ENCODE measurements around the gene ZNF213. TPM values are rescaled to one million over a fixed set of nuclear protein-coding genes. Genes with fewer than 3 reads are reported as not detected.

Gene ZNF213
- polyA plus RNA-seq, 3 donors = 1.5 to 2.6 (median 1.8) TPM

DNA sequence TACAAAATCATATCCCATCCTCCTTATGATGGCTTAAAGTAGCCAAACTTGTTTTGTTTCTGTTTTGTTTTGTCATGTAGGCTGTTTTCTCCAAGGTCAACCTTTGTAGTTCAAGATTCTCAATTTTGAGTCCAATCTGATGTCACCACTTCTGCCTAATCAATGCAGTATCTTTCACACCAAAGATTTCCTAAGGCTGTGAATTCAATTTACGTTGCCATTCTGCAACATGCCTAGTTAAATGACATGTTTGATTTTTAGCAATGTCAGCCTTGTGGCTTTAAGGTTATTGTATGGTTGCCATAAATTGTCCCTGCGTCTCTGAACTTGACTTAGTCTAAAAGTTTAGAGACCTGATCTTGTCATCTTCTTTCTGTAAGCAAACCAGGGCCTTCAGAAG is 20.4 kb downstream of the ZNF213 start:
- no peak overlapping the region for H3K9ac ChIP-seq (ENCODE audit: insufficient read depth, low read length, poor library complexity, severe bottlenecking)
- no peaks in the 10 kb centered on the region for H3K9me3 ChIP-seq (replicated peaks in 1 of 2; ENCODE audit: control insufficient read depth in 1 of 2, insufficient read depth in 1 of 2, low read length in 2 of 2)
- H3K4me2 ChIP-seq (replicated peaks; ENCODE audit: extremely low read depth, low read length, poor library complexity, severe bottlenecking) = no peak overlapping the region
- H3K36me3 ChIP-seq (replicated peaks in 1 of 2; ENCODE audit: control insufficient read depth in 1 of 2, insufficient read depth in 2 of 2, low read length in 2 of 2) = no peaks in the 10 kb centered on the region
- TF ChIP-seq, protein P1, sequence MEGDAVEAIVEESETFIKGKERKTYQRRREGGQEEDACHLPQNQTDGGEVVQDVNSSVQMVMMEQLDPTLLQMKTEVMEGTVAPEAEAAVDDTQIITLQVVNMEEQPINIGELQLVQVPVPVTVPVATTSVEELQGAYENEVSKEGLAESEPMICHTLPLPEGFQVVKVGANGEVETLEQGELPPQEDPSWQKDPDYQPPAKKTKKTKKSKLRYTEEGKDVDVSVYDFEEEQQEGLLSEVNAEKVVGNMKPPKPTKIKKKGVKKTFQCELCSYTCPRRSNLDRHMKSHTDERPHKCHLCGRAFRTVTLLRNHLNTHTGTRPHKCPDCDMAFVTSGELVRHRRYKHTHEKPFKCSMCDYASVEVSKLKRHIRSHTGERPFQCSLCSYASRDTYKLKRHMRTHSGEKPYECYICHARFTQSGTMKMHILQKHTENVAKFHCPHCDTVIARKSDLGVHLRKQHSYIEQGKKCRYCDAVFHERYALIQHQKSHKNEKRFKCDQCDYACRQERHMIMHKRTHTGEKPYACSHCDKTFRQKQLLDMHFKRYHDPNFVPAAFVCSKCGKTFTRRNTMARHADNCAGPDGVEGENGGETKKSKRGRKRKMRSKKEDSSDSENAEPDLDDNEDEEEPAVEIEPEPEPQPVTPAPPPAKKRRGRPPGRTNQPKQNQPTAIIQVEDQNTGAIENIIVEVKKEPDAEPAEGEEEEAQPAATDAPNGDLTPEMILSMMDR (IDR thresholded peaks at IDR 0.05) = no peak
- Mint-ChIP-seq H3K4me3 (peak overlapping the region in 1 of 2 donors; percentile 39), H3K9me3 (peaks cover 0 to 35% (median 30%) of the 10 kb centered on the region in 7 donors), H3K27ac (peak overlapping the region in 1 of 7 donors; percentile 62), H3K27me3 (ENCODE audit: low read depth in 3 of 3) (peaks cover 72 to 92% (median 87%) of the 10 kb centered on the region in 3 donors), H3K36me3 (peaks cover 11 to 20% of the 10 kb centered on the region in 2 donors), H3K4me1 (peaks cover 45% of the 10 kb centered on the region)
- no peak overlapping the region for H3K4me3 ChIP-seq (replicated peaks in 1 of 3; ENCODE audit: low read depth in 2 of 3, low read length in 3 of 3)
- no peaks in the 10 kb centered on the region for H4K20me1 ChIP-seq (ENCODE audit: insufficient read depth, low read length)
- H3K27me3 ChIP-seq (ENCODE audit: control insufficient read depth in 2 of 2, insufficient read depth in 2 of 2, low read length in 2 of 2) = peaks cover 9 to 81% of the 10 kb centered on the region in 2 donors
- WGBS (ENCODE audit: insufficient coverage) = 100% methylated on average over 1 of the region's 2 CpGs
- H3K79me2 ChIP-seq (ENCODE audit: insufficient read depth, low read length) = no peaks in the 10 kb centered on the region
- DNase-seq = no peak
- H3K27ac ChIP-seq (ENCODE audit: low read depth in 1 of 2, low read length in 2 of 2) = no peak overlapping the region
- intact Hi-C loops (cut with micrococcal nuclease) = loop anchor here in 1 of 2 donors (10.0 kb wide), 2 partner anchors 50 to 300 kb away; no protein-coding TSS in a partner anchor
- no peak overlapping the region for H2AFZ ChIP-seq (ENCODE audit: insufficient read depth, low read depth, low read length, poor library complexity, severe bottlenecking)
- peaks cover 45 to 52% of the 10 kb centered on the region in 2 donors for H3K4me1 ChIP-seq (ENCODE audit: control insufficient read depth in 1 of 2, insufficient read depth in 2 of 2, low read length in 2 of 2)

DNA sequence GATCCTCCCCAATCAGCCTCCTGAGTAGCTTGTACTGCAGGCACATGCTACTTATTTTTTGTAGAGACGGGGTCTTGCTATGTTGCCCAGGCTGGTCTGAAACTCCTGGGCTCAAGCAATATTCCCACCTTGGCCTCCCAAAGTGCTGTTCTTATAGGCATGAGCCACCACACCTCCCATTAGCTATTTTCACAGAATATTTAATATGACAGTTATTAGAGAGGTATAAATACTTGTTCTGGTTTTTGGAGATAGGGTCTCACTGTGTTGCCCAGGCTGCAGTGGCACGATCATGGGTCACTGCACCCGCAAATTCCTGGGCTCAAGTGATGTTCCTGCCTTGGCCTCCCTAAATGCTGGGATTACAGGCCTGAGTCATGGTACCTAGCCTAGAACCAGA is 21.1 kb downstream of the ZNF213 start:
- Histone ChIP-seq H3K4me1 (ENCODE audit: control insufficient read depth in 1 of 2, insufficient read depth in 2 of 2, low read length in 2 of 2) (peaks cover 42 to 49% of the 10 kb centered on the region in 2 donors), H3K4me3 (replicated peaks in 1 of 3; ENCODE audit: low read depth in 2 of 3, low read length in 3 of 3) (no peak overlapping the region), H3K27ac (ENCODE audit: low read depth in 1 of 2, low read length in 2 of 2) (no peak overlapping the region), H3K9ac (ENCODE audit: insufficient read depth, low read length, poor library complexity, severe bottlenecking) (no peak overlapping the region), H3K27me3 (ENCODE audit: control insufficient read depth in 2 of 2, insufficient read depth in 2 of 2, low read length in 2 of 2) (peaks cover 9 to 82% of the 10 kb centered on the region in 2 donors), H3K9me3 (replicated peaks in 1 of 2; ENCODE audit: control insufficient read depth in 1 of 2, insufficient read depth in 1 of 2, low read length in 2 of 2) (no peaks in the 10 kb centered on the region), H3K4me2 (replicated peaks; ENCODE audit: extremely low read depth, low read length, poor library complexity, severe bottlenecking) (no peak overlapping the region), H4K20me1 (ENCODE audit: insufficient read depth, low read length) (no peaks in the 10 kb centered on the region), H3K79me2 (ENCODE audit: insufficient read depth, low read length) (no peaks in the 10 kb centered on the region), H3K36me3 (replicated peaks in 1 of 2; ENCODE audit: control insufficient read depth in 1 of 2, insufficient read depth in 2 of 2, low read length in 2 of 2) (no peaks in the 10 kb centered on the region), H2AFZ (ENCODE audit: insufficient read depth, low read depth, low read length, poor library complexity, severe bottlenecking) (no peak overlapping the region)
- Mint-ChIP-seq H3K27me3 (ENCODE audit: low read depth in 3 of 3) (peaks cover 77 to 94% (median 90%) of the 10 kb centered on the region in 3 donors), H3K4me1 (peaks cover 44% of the 10 kb centered on the region), H3K36me3 (peaks cover 11 to 20% of the 10 kb centered on the region in 2 donors), H3K4me3 (peak overlapping the region in 1 of 2 donors; percentile 63), H3K27ac (peak overlapping the region in 1 of 7 donors; percentile 62), H3K9me3 (peaks cover 0 to 40% (median 30%) of the 10 kb centered on the region in 7 donors)
- no peak for DNase-seq
- intact Hi-C loops (cut with micrococcal nuclease) = loop anchor here in 1 of 2 donors (10.0 kb wide), 2 partner anchors 51 to 299 kb away; no protein-coding TSS in a partner anchor
- TF ChIP-seq, protein P1 (IDR thresholded peaks at IDR 0.05) = no peak
- 94% methylated on average over 2 of the region's 3 CpGs for WGBS (ENCODE audit: insufficient coverage)

Measured in CD14-positive monocyte (primary cell).